Fibroblast of pulmonary artery (primary cell): ENCODE data around the gene ZNF679.
"Not testable (repeated sequence)": the region's sequence is repeated elsewhere in the genome, so short reads cannot be mapped to it uniquely, and the experiment has no call there.

Experiments
- DNase-seq: peaks from one replicate; pipeline ENCODE4 v3.0.0-alpha.2; 2010; ENCODE audit warnings: low read depth
- H3K4me3 ChIP-seq: replicated peaks from 2 replicates; pipeline ENCODE4 v1.5.1; 2011; ENCODE audit warnings: low read depth, mild to moderate bottlenecking, control low read depth, low read length, moderate library complexity
- CTCF ChIP-seq: IDR thresholded peaks from 2 replicates; pipeline ENCODE4 v1.5.1; 2011; ENCODE audit warnings: mild to moderate bottlenecking, control low read depth, low read length, inconsistent platforms; ENCODE audit errors: missing control alignments

Gene ZNF679

GRCh38 chr7:64312826-64313225 lies 84.6 kb downstream of the ZNF679 start:
- no peak overlapping the region for H3K4me3 ChIP-seq
- no peak for DNase-seq
- TF ChIP-seq CTCF = no peak

GRCh38 chr7:64313740-64314491 lies 85.6 kb downstream of the ZNF679 start, which contains the start of gene ZNF736:
TSS of gene ZNF736 (plus strand) at chr7:64313961. CDS start at chr7:64314151, 190 bp downstream.
- no peak for TF ChIP-seq CTCF
- peak; percentile 94 for DNase-seq
- H3K4me3 ChIP-seq = peak within 1 kb of the TSS; percentile 98

GRCh38 chr7:64314566-64314965 lies 86.3 kb downstream of the ZNF679 start:
- DNase-seq = no peak
- no peak for TF ChIP-seq CTCF
- peak overlapping the region; percentile 98 for H3K4me3 ChIP-seq

GRCh38 chr7:64316031-64316742 lies 87.9 kb downstream of the ZNF679 start:
- DNase-seq = not testable (repeated sequence)

More at GRCh38 chr7:64316031-64316742, 87.9 kb downstream of the ZNF679 start:
- H3K4me3 ChIP-seq = not testable (repeated sequence)
